NCI-H748 (cell line): Measurements from ENCODE around the gene EXOC3L4.
"Not testable (repeated sequence)": the region's sequence is repeated elsewhere in the genome, so short reads cannot be mapped to it uniquely, and the experiment has no call there.

Experiments used
- DNase-seq: peaks from one replicate; lab custom pipeline; 2025; ENCODE audit not compliant: unreplicated experiment; lab: John Stamatoyannopoulos, UW

Gene EXOC3L4

DNA sequence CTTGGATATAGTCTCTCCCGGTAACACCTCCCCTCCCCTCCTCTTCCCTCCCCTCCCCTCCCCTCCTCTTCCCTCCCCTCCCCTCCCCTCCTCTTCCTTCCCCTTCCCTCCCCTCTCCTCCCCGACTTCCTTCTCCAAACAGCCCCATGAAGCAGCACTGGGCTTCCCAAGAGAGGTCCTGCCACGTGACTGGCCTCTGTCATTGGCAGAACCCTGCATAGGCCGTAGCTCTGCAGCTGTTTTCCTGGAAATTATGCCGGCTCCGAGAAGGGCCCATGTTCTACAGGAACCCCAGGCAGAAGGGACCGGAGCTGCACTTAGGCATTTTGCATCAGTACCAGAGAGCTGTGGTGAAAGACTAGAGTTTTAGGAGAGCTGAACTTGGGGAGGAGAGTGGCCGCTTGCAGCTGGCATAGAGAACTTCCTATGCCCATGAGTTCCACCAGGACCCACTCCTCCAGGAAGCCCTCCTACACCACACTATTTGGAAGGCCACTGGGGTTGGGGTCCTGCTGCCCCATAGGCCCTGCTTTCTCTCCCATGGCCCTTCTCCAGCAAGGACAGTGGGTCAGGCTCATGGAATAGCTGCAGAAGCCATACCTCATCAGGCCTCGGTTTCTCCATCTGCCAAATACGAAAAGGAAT, 23.6 kb downstream of the EXOC3L4 start:
- DNase-seq, result no peak

GRCh38 chr14:103118663-103119404, 24.3 kb downstream of the EXOC3L4 start:
- no peak for DNase-seq

DNA sequence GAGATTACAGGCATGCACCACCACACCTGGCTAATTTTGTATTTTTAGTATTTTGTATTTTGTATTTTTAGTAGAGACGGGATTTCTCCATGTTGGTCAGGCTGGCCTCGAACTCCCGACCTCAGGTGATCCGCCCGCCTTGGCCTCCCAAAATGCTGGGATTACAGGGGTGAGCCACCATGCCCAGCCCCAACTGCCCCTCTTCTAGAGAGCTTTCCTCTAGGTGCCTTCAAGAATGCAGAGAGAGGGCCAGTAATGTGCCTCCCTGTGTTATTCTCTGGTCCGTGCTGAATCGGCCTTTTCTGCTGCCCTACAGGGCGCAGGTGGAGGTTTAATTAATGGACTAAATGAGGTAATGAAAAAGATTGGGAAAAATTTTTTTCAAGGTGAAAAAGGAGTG, 25.0 kb downstream of the EXOC3L4 start:
- not testable (repeated sequence) for DNase-seq

DNA sequence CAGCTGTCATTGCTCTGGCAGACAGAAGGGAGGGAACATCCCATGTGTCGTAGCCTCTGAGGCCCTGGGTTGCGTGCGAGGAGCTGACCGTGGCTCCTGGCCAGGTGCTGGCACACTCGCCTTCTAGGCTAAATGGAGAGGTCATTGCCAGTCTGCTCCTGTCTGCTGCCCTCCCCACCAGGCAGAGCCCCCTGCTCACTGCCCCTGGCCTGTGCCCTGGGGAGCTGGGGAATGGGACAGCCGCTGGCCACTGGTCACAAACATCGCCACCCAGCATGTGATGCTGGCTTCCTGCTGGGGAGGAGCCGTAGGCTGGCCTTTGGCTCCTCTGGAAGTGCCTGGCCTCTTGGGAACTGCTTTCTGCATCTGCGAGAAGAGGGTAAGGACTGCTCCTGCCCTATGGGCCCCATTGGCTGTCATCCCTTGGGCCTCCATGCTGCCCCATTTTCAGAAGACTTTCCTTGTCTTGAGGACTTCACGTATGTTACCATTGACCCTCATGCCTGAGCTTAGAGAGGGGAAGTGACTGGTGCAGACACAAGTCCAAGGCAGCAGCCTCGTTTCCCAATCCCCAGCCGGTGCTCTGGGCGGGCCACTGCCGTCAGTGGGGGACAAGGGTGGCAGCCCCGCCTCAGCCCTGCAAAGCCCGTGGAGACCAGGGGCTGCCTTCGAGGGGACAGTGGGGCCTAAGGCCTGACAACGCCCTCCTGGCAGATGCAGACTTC, 26.8 kb downstream of the EXOC3L4 start:
- DNase-seq, result peak; percentile 73

GRCh38 chr14:103121846-103122584, 27.5 kb downstream of the EXOC3L4 start:
- peak; percentile 97 for DNase-seq

DNA sequence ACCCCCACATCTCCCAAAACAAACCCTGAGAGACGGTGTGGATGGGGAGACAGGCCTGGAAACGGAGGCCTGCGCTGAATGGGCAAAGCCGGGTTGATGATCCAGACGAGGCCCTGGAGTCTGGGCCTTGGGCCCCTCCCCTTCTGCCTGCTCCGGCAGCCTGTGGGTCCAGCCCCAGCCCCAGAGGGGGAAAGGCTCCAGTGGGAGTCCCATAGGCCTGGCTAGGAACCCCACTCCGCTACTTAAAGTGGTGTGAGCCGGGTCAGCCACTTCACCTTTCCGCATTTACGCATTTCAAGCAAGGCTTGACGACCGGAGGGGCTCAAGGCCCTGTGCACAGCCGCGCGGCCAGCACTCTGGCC, 28.0 kb downstream of the EXOC3L4 start:
- peak; percentile 71 for DNase-seq

GRCh38 chr14:103122947-103123633, 28.6 kb downstream of the EXOC3L4 start, which contains the start of gene TNFAIP2:
Gene TNFAIP2, plus strand, starts transcription at chr14:103123461. Its CDS starts 2,997 bp downstream, at chr14:103126458.
- peak; percentile 74 for DNase-seq

- peak; percentile 58 for DNase-seq
Measured at GRCh38 chr14:103123634-103124500, 29.3 kb downstream of the EXOC3L4 start.

GRCh38 chr14:103124501-103125001, 30.0 kb downstream of the EXOC3L4 start:
- DNase-seq, result no peak

DNA sequence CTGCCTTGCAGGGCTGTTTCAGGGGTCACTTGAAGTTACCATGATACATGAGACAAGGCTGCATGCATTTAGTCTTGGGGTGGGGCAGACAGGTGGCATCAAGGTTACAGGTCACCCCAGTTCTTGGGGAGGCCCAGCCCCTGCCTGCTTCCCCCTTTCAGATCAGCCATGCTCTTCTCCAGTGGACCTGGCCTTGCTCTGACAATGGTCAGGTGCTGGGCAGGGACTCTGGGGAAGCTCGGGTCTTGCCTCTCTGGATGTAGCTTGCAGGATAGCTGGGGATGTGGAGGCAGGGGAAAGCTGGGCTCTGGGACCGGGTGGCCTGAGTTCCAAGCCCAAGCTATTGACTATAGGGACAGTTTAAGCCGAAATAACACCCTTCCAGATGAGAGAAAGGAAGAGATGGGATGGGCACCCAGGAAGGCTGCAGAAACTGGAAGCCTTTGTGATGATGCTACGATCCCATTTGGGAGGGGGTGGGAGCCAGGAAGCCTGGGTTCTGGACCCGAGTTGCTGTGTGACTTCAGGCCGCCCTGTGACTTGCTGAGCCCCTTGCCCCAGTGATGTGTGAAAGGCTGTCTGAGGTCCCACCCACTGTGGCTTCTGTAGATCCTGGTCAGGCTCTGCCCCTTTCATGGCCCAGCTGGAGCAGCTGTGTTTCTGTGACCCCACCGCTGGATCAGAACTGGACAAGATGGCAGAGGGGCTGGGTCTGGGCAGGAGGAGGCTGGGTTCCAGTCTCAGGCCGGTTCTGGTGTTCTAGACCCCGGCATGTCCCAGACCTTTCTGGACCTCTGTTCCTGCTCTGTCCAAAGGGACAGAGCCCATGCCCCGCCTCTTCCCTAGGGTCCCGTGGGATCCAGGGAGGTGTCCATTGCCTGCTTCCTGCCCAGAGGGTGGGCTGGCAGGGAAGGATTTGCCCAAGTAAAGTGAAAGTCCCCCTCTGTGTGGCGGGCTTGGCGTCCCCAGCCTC, 30.9 kb downstream of the EXOC3L4 start:
- DNase-seq, result no peak

DNA sequence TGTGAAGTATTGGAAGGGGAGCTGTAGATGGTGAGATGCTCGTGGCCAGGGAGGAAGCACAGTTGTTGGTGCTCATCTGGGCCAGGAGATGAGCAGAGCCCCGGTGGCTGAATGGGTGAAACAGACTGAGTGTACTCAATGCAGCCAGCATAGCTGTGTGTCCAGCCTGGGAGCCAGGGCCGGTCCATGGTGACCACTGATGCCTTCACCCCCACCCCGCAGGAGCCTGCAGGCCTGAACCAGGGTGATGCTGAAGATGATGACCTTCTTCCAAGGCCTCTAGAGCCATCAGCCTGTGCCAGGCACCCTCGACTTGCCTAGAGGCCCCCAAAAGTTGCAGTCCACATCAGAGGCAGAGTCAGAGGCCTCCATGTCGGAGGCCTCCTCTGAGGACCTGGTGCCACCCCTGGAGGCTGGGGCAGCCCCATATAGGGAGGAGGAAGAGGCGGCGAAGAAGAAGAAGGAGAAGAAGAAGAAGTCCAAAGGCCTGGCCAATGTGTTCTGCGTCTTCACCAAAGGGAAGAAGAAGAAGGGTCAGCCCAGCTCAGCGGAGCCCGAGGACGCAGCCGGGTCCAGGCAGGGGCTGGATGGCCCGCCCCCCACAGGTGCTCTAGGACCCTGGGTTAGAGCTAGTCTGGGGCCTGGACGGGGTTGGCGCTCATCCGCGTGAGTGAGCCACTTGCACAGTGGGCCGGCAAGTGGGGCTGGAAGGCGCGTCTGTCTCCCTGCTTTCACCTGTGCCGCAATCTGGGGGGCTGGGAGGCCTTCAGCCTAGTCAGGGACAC, 31.8 kb downstream of the EXOC3L4 start:
- DNase-seq, result peak; percentile 46

GRCh38 chr14:103126873-103127304, 32.4 kb downstream of the EXOC3L4 start:
- peak; percentile 77 for DNase-seq

GRCh38 chr14:103127356-103127755, 32.8 kb downstream of the EXOC3L4 start:
- no peak for DNase-seq

DNA sequence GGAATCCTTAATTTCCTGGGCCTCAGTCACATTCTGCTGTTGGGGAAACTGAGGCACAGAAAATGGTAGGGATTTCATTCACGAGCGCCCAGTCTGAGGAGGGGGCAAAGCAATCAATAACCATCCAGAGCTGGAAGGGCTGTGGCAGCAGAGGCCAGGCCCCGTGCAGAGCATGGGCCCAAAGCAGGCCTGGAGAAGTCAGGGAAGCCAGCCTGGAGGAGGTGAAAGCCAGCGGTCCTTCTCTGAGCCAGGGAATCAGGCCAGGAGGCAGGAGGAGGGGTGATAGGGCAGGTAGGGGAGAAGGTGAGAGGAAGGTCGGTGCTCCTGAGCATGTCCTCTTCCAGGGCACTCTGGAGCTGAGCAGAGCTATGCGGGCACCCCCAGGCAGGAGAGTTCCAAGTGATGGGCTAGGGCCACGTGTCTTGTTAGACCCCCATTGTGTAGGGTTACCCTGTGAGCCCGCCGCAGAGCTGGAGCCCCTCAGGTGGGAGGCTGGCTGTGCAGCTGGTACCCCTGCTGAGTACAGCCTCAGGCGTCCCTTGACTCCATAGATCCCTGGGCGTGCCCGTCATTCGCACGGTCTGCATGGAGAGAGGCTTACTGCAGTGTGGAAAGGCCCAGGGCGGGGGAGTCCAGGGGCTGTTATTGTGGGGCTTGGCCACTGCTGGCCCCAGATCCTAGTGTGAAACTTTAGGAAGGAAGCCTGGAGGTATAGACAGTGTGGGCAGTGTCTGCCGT, 33.5 kb downstream of the EXOC3L4 start:
- no peak for DNase-seq

DNA sequence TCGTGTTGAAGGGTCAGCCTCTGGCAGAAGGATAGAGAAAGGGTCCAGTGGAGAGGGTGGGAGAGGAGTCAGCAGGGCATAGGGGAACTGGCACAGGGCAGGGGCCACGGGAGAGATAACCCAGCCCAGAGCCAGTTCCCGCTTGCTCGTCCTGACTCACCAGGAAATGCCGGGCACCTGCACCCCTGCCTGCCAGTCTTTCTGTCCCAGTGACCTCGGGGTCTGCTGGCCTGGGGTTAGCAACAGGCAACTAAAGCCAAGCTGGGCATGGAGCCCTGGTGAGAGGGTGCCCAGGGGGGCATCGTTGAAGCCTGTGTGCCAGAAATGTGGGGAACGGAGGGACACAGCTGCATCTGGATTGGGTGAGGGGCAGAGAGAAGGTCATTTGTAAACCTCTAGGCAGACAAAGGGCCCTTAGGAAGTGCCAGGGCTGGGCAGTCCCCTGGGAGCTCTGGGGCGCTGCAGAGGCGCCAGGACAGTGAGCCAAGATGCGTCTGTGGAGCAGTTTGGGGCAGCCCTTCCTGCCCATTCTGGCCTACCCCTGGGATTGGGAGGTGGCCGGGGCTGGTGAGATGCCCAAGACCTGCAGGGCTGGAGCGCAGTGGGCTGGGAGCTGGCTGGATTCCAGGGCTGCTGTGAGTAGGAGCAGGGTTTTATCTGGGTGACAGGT, 34.2 kb downstream of the EXOC3L4 start:
- no peak for DNase-seq

GRCh38 chr14:103129301-103130016, 34.9 kb downstream of the EXOC3L4 start:
- DNase-seq, result no peak
